GM15510 (cell line): ENCODE data around the gene GPR161.

Experiments
- POLR2A ChIP-seq: IDR thresholded peaks from 3 replicates; pipeline ENCODE4 v1.6.1; 2011; ENCODE audit warnings: borderline replicate concordance; ENCODE audit not compliant: insufficient read length; ENCODE audit errors: extremely low read depth

Gene GPR161

DNA sequence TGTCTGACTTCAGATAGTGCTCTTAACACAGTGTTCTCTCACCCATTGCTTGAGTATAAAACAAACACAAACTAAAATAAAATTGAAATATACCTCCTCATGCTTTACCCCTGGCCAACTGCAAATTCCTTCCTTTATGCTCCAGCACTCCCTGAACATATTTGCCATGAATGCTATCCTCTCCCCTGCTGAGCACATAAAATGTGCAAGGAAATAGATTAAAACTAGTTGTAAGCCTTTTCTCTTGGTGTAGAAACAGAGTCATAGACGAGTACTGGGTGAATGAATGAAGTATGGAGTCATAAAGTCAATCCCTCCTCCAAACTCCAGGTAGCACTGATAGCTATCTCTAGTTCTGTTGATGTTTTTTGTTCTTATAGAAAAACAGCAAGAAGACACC lies 2.6 kb downstream of the GPR161 start:
- TF ChIP-seq POLR2A: no peak

DNA sequence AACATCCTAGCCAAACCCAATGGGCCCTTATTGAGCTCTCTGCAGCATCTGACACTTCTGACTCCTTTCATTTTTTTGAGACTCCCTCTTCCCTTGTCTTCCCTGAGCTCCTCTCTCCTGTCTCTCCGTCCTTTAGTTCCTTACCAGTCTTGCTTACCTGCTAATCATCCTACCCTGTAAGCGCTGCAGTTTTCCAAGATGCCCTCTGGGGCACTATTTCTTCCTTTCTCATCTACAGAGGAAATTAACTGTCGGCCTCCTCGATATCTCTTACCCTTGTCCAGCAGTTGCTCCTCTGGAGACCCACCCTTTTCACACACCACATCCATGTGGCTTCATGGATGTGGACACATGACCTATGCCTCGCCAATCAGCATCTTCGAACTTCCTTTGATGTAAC lies 6.8 kb downstream of the GPR161 start:
- TF ChIP-seq POLR2A: no peak

DNA sequence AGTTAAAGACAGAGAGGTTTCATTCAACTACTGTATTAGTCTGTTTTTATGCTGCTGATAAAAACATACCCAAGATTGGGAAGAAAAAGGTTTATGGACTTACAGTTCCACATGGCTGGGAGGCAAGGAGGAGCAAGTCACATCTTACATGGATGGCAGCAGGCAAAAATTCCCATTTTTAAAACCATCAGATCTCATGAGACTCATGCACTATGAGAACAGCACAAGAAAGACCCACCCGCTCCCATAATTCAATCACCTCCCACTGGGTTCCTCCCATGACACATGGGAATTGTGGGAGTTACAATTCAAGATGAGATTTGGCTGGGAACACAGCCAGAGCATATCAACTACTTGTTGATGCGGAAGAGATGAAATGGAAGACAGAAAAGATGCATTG lies 9.2 kb downstream of the GPR161 start:
- no peak for TF ChIP-seq POLR2A

GRCh38 chr1:168125051-168125450 lies 11.7 kb downstream of the GPR161 start:
- TF ChIP-seq POLR2A: no peak

GRCh38 chr1:168121401-168122011 lies 15.2 kb downstream of the GPR161 start:
- TF ChIP-seq POLR2A: no peak

DNA sequence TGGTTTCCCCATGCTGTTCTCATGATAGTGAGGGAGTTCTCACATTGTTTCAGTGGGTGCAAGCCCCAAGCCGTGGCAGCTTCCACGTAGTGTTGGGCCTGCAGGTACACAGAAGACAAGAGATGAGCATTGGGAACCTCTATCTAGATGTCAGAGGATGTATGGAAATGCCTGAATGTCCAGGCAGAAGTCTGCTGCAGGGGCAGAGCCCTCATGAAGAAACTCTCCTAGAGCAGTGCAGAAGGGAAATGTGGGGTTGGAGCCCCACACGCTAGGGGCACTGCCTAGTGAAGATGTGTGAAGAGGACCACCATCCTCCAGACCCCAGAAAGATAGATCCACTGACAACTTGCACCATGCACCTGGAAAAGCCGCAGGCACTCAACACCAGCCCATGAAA lies 17.0 kb downstream of the GPR161 start:
- TF ChIP-seq POLR2A: no peak

DNA sequence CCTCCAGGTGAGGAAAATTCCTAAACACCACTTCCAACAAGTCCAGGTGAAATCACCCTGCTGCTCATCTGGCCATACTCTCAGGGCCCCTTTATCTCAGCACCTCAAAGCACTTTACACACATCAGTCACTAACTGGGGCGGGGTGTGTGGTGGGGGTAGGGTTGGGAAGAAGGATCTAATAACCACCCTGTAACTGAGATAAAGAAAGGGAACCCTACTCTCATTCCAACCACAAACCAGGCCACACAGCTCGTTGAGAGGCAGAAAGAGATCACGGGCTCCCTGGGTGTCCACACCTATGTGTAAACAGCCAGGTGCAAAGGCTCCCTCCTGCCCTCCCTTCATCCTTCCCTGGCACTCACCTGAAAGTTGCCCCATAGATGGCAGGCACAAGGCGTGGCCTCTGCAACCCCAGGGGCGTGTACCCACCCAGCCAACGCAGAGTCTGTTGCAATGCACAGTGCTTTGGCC lies 20.4 kb downstream of the GPR161 start:
- no peak for TF ChIP-seq POLR2A

GRCh38 chr1:168114845-168115244 lies 21.9 kb downstream of the GPR161 start:
- TF ChIP-seq POLR2A: no peak

DNA sequence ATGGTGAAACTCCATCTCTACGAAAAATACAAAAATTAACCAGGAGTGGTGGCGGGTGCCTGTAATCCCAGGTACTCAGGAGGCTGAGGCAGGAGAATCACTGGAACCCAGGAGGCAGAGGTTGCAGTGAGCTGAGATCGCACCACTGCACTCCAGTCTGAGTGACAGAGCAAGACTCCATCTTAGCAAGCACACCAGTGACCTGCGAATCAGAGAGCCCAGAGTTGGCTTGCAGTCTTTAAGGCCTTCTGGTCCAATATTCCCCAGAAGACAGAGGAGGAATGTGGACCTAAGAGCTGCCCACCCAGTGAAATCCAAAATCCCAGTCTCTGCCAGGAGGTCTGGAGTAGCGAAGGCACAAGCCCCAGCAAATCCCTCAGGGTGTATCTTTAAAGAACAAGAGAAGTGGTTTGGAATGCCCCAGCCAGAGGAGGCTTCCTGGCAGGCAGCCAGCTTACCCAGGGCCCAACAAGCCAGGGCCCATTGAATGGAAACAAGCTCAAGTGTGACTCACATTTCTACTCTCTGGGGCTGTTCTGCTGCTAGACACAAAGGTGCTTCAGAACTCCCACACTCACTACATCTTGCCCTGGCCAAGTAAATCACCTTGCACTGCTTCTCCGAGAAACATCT lies 23.9 kb downstream of the GPR161 start:
- no peak for TF ChIP-seq POLR2A

DNA sequence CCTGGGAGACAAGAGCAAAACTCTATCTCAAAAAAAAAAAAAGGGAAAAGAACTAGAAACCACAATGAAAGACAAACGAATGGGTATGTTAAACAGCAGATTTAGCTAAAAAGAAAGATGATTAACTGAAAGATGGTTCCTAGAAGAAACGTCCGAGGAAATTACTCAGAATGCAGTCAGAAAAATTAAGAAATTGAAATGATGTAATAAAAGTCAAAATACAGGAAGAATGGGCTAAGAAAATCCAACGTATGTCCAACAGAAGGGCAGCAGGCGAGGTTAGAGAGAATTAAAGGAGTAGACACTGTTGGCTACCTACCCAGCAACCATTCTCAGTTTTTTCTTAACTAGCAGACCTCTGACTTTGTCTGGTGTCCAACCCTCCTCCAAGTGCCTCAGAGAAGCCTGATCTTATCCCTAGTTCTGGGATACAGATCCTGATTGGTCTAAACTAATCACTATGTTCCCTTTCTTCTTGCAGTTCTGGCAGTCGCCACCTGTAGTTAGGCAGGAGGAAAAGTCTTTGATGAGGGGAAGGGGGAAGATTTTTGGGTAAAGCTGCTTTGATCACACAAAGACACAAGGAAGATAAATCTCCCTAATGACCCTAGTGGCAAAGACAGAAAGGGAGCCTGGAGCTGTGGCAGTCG lies 25.7 kb downstream of the GPR161 start:
- no peak for TF ChIP-seq POLR2A

DNA sequence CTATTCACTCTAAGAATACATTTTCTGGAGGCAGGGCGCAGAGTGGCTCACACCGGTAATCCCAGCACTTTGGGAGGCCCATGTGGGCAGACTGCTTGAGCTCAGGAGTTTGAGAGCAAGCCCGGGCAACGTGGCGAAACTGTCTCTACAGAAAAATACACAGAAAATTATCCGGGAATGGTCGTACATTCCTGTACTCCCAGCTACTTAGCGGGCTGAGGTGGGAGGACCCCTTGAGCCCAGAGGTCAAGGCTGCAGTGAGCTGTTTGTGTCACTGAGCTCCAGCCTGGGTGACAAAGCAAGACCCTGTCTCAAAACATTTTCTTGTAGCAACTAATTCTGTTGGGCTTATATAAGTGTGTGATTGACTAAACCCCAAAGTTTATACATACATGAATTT lies 30.5 kb downstream of the GPR161 start:
- TF ChIP-seq POLR2A: no peak

GRCh38 chr1:168105846-168106245 lies 30.9 kb downstream of the GPR161 start:
- no peak for TF ChIP-seq POLR2A

DNA sequence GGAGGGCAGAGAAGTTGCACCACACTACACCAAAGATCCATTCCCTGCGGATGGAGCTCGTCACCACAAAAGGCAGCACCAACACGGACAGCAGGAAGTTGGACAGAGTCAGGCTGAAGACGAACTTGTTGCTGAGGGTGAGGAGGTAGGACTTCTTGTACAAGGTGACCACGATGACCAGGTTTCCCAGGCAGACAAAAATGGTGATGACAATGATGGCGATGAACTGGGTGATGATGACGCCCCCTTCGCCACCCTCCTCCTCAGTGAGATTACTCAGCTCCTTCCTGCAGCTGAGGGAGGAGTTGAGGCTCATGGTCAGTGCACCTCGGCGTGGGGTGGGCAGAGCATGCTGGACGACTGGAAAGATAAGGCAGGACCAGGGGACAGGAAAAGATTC lies 32.2 kb downstream of the GPR161 start:
- no peak for TF ChIP-seq POLR2A

GRCh38 chr1:168102487-168102886 lies 34.2 kb downstream of the GPR161 start:
- TF ChIP-seq POLR2A: no peak

GRCh38 chr1:168101336-168101735 lies 35.4 kb downstream of the GPR161 start:
- TF ChIP-seq POLR2A: no peak

DNA sequence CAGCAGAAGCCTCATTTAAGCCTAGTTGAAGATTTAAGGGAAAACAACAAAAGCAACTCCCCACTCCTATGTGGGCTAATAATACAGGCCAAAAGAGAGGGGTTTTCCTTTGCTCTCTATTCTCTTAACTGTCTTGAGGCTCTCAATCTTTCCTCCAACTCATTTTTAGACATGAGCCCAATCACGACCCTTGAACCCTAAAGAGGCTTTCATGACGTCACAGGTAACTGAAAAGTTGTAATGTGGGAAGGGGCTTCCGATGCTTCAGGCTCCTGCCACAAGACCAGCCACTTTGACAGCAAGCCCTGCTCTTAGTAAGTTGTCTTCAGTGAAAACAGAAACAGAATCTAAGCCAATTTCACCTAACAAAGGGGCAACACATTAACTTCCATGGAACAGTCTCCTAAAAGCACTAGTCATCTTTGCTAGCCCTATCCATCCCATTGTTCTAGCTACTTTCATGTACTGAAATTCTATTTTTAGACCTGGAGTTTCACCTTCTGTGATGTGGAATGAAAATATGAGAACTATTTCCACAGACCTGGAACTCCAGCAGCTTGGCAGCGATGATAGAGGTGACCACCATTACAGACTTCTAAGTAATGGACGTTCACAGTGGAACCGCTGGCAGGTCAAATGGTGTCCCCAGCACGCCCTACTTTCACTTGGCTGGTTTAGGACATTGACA lies 36.3 kb downstream of the GPR161 start:
- TF ChIP-seq POLR2A: no peak

GRCh38 chr1:168099337-168099801 lies 37.4 kb downstream of the GPR161 start:
- no peak for TF ChIP-seq POLR2A
